HFFc6 (cell line): Measurements from ENCODE around the gene HPS3. TPM values are rescaled to one million over a fixed set of nuclear protein-coding genes. Genes with fewer than 3 reads are reported as not detected.
"Not testable (repeated sequence)": the region's sequence is repeated elsewhere in the genome, so short reads cannot be mapped to it uniquely, and the experiment has no call there.

ENCODE experiments used
- DNase-seq: peaks from one replicate; pipeline ENCODE4 v3.0.0-alpha.2; 2018
- H3K27ac Mint-ChIP-seq: 2 replicates; pipeline ENCODE4 v1.8.0; 2020; ENCODE audit warnings: mild to moderate bottlenecking, mixed read lengths
- H3K27me3 Mint-ChIP-seq: 2 replicates; pipeline ENCODE4 v1.8.0; 2021; ENCODE audit warnings: mild to moderate bottlenecking, moderate library complexity, mixed read lengths; ENCODE audit not compliant: insufficient read depth
- H3K36me3 Mint-ChIP-seq: 2 replicates; pipeline ENCODE4 v1.8.0; 2021; ENCODE audit warnings: low read depth, mixed read lengths
- H3K4me1 Mint-ChIP-seq: 2 replicates; pipeline ENCODE4 v1.8.0; 2020; ENCODE audit warnings: low read depth, mixed read lengths
- H3K4me3 Mint-ChIP-seq: 2 replicates; pipeline ENCODE4 v1.8.0; 2020; ENCODE audit warnings: mild to moderate bottlenecking, moderate library complexity, mixed read lengths
- H3K9me3 Mint-ChIP-seq: 2 replicates; pipeline ENCODE4 v1.8.0; 2020; ENCODE audit warnings: mild to moderate bottlenecking, mixed read lengths
- total RNA-seq, 6 experiments: library from RNA; stranded (reverse); fragmentation: NEBNext Ultra II Directional; extraction: Animal tissue kit (Norgen Biotek cat#: 25700); gene quantifications; 2 replicates in 1 of 6; 3 replicates in 5 of 6; pipeline ENCODE4 v1.2.3, GENCODE V29; 2021
- TF ChIP-seq, protein P1 (sequence below): fragments of 200-600 bp; sonication (generic); IDR thresholded peaks from 2 replicates; pipeline ENCODE4 v1.5.0; 2021; ENCODE audit warnings: antibody characterized with exemption, mild to moderate bottlenecking

The HPS3 gene
- total RNA-seq, 6 experiments from 2014 or later, result 15.6 to 24.8 (median 20.7) TPM

DNA sequence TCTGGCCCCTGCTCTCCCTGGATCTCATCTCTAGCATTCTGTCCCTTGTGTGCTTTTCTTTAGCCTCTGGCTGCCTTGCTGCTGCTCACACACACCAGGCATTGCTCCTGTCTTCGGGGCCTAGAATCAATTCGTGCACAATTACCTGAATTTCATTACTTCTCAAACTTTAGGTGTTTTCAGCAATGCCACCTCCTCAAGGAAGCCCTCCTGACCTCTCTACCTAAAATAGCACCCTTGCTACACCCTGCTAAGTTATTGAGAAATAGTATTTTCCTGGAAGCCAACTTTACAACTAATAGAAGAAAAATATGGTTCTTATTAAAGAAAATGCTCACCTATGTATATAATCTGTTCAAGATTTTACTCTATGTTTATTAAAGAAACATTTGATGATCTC is 51.7 kb downstream of the HPS3 start:
- Mint-ChIP-seq H3K27ac (no peak overlapping the region), H3K36me3 (peaks cover 6% of the 10 kb centered on the region), H3K27me3 (no peaks in the 10 kb centered on the region; the same call in 1 of the 2 replicates), H3K4me3 (no peak overlapping the region), H3K9me3 (no peaks in the 10 kb centered on the region), H3K4me1 (no peaks in the 10 kb centered on the region)
- no peak for DNase-seq
- TF ChIP-seq, protein P1, sequence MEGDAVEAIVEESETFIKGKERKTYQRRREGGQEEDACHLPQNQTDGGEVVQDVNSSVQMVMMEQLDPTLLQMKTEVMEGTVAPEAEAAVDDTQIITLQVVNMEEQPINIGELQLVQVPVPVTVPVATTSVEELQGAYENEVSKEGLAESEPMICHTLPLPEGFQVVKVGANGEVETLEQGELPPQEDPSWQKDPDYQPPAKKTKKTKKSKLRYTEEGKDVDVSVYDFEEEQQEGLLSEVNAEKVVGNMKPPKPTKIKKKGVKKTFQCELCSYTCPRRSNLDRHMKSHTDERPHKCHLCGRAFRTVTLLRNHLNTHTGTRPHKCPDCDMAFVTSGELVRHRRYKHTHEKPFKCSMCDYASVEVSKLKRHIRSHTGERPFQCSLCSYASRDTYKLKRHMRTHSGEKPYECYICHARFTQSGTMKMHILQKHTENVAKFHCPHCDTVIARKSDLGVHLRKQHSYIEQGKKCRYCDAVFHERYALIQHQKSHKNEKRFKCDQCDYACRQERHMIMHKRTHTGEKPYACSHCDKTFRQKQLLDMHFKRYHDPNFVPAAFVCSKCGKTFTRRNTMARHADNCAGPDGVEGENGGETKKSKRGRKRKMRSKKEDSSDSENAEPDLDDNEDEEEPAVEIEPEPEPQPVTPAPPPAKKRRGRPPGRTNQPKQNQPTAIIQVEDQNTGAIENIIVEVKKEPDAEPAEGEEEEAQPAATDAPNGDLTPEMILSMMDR, result no peak

DNA sequence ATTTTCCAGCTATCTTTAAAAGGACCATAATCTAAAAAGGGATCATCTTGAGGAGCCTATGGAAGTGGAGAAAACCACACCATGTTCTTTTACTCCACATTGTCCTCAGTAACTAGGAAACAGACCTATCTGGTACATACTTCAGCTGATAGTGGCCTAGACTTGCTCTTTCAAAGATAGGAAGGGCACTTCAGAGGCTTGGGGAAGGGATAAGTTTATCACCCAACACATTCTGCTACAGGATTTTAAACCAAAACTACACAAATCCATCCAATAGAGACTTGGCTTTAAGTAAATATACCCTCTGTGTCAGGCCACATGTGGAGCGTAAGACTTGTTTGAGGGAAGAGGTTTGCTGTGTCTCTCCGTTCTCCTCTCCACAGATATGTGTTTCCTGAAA is 56.8 kb downstream of the HPS3 start:
- Mint-ChIP-seq H3K36me3 (no peaks in the 10 kb centered on the region), H3K9me3 (no peaks in the 10 kb centered on the region), H3K27ac (no peak overlapping the region), H3K4me1 (no peaks in the 10 kb centered on the region), H3K4me3 (no peak overlapping the region), H3K27me3 (no peaks in the 10 kb centered on the region; the same call in 1 of the 2 replicates)
- no peak for DNase-seq
- TF ChIP-seq, protein P1, result no peak

DNA sequence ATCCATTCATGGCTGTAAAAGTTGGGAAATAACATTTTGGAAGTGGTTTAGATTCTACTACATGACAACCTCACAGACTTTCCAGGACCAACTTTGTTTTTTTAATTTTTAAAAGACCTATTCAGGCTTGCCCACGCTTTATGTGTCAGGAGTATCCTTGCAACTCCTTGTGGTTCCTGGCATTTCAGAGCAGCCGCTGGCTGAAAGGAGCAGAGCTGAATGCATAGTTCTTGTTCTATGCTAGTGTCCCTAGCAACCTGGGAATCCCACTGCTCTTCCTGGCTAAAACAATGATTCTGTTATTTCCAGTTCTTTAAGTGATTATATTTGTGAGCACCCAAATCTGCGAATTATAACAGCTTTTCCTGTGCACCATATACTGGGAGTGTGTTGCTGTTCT is 57.3 kb downstream of the HPS3 start:
- Mint-ChIP-seq H3K27ac (no peak overlapping the region), H3K4me3 (no peak overlapping the region), H3K36me3 (no peaks in the 10 kb centered on the region), H3K4me1 (no peaks in the 10 kb centered on the region), H3K9me3 (no peaks in the 10 kb centered on the region), H3K27me3 (no peaks in the 10 kb centered on the region; the same call in 1 of the 2 replicates)
- no peak for DNase-seq
- TF ChIP-seq, protein P1, result no peak

DNA sequence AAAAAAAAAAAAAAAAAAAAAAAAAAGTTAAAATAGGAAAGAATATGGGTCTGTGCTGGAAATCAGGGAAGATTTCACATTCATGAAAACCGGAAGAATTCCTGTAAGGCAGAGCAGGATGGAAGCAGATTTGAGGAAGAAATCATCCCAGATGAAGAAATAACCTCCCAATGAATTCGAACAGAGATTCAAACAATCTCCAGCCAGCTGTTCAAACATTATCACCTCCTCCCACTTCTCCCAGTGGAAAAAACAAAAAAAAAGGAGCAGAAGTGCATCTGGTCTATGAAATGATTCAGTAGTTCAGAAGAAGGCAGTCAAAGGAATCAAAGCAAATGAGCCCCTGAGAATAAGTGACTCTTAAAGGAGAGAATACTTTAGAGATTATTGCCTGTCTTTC is 59.1 kb downstream of the HPS3 start:
- Mint-ChIP-seq H3K36me3 (no peaks in the 10 kb centered on the region), H3K4me1 (no peaks in the 10 kb centered on the region), H3K27ac (no peak overlapping the region), H3K27me3 (no peaks in the 10 kb centered on the region; the same call in 1 of the 2 replicates), H3K9me3 (no peaks in the 10 kb centered on the region), H3K4me3 (no peak overlapping the region)
- DNase-seq, result no peak
- TF ChIP-seq, protein P1, result no peak

DNA sequence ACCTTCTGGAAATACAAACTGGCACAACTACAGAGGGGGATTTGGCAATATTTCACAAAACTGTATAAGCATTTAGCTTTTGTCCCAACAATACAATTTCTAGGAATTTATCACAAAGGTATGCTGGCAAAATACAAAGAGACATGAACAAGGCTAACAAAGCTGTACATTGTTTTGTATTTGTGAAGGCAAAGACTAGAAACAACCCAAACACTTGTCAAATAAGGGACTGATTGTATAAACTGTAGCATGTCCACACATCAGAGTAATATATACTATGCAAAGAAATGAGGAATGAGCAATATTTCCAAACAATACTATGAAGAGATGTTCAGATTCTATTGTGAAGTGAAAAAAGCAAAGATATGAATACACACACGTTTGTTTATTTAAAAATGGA is 65.8 kb downstream of the HPS3 start:
- Mint-ChIP-seq H3K4me1 (peaks cover 39% of the 10 kb centered on the region), H3K27me3 (no peaks in the 10 kb centered on the region), H3K27ac (no peak overlapping the region), H3K4me3 (no peak overlapping the region), H3K36me3 (no peaks in the 10 kb centered on the region), H3K9me3 (no peaks in the 10 kb centered on the region)
- TF ChIP-seq, protein P1, result no peak
- no peak for DNase-seq

DNA sequence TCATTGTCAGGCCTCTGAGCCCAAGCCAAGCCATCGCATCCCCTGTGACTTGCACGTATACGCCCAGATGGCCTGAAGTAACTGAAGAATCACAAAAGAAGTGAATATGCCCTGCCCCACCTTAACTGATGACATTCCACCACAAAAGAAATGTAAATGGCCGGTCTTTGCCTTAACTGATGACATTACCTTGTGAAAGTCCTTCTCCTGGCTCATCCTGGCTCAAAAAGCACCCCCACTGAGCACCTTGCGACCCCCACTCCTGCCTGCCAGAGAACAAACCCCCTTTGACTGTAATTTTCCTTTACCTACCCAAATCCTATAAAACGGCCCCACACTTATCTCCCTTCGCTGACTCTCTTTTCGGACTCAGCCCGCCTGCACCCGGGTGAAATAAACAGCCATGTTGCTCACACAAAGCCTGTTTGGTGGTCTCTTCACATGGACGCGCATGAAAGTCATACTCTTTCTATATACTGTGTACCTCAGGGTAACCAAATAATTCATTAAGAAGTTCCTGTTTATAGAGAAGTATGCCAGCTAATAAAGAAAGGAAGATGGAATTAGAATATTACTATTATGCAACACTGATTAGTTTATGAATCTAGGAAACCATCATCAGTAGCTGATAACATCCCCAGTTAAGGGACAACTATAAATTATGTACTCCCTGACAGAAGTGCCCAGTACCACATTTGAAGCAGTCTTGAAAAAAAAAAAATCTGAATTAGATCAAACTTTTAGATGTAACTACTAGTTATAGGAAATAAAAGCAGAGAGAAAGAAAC is 67.6 kb downstream of the HPS3 start:
- not testable (repeated sequence) for H3K4me3 Mint-ChIP-seq, H3K27ac Mint-ChIP-seq, H3K27me3 Mint-ChIP-seq, DNase-seq, H3K36me3 Mint-ChIP-seq, H3K9me3 Mint-ChIP-seq
- H3K4me1 Mint-ChIP-seq, result peaks cover 39% of the 10 kb centered on the region
